Measurements from ENCODE around the gene RYR1.
"Not testable (repeated sequence)": the region's sequence is repeated elsewhere in the genome, so short reads cannot be mapped to it uniquely, and the experiment has no call there.

The RYR1 gene

GRCh38 chr19:38400361-38400760 is 33.1 kb upstream of the RYR1 start:
- DNase-seq = no peak

- no peak for DNase-seq
Measured at GRCh38 chr19:38401148-38401547, 32.3 kb upstream of the RYR1 start.

GRCh38 chr19:38402623-38402966 is 30.9 kb upstream of the RYR1 start:
- DNase-seq = no peak

GRCh38 chr19:38402967-38403674 is 30.4 kb upstream of the RYR1 start, which contains the start of gene FAM98C:
FAM98C (plus strand) TSS chr19:38403093; CDS start chr19:38403154, 61 bp downstream.
- DNase-seq = peak; percentile 95

- DNase-seq = no peak
Measured at GRCh38 chr19:38404858-38405257, 28.6 kb upstream of the RYR1 start.

GRCh38 chr19:38405276-38405675 is 28.2 kb upstream of the RYR1 start:
- DNase-seq = no peak

- no peak for DNase-seq
Measured at GRCh38 chr19:38409631-38410133, 23.8 kb upstream of the RYR1 start.

- DNase-seq = not testable (repeated sequence)
Measured at GRCh38 chr19:38410407-38410806, 23.1 kb upstream of the RYR1 start.

- DNase-seq = no peak
Measured at GRCh38 chr19:38411041-38411712, 22.3 kb upstream of the RYR1 start.

GRCh38 chr19:38411898-38412297 is 21.6 kb upstream of the RYR1 start:
- DNase-seq = not testable (repeated sequence)

- no peak for DNase-seq
Measured at GRCh38 chr19:38412491-38412890, 21.0 kb upstream of the RYR1 start.

GRCh38 chr19:38412961-38413360 is 20.5 kb upstream of the RYR1 start:
- no peak for DNase-seq

- DNase-seq = no peak
Measured at GRCh38 chr19:38413416-38413815, 20.1 kb upstream of the RYR1 start.

GRCh38 chr19:38417146-38417543 is 16.3 kb upstream of the RYR1 start:
- no peak for DNase-seq

GRCh38 chr19:38417544-38418506 is 15.7 kb upstream of the RYR1 start:
- no peak for DNase-seq

- DNase-seq = no peak
Measured at GRCh38 chr19:38420935-38421334, 12.6 kb upstream of the RYR1 start.

- no peak for DNase-seq
Measured at GRCh38 chr19:38421856-38422255, 11.6 kb upstream of the RYR1 start.

GRCh38 chr19:38422438-38422837 is 11.1 kb upstream of the RYR1 start:
- DNase-seq = no peak

GRCh38 chr19:38424272-38424671 is 9.2 kb upstream of the RYR1 start:
- no peak for DNase-seq

- no peak for DNase-seq
Measured at GRCh38 chr19:38425222-38425809, 8.2 kb upstream of the RYR1 start.

- no peak for DNase-seq
Measured at GRCh38 chr19:38425810-38426466, 7.6 kb upstream of the RYR1 start, which contains the start of gene RASGRP4. RASGRP4 (minus strand) TSS chr19:38426219; CDS start chr19:38426091, 128 bp downstream.

- not testable (repeated sequence) for DNase-seq
Measured at GRCh38 chr19:38427035-38427677, 6.3 kb upstream of the RYR1 start.
